IMR-90 (cell line): ENCODE measurements around the gene SARS1. TPM values are rescaled to one million over a fixed set of nuclear protein-coding genes. Genes with fewer than 3 reads are reported as not detected.

ENCODE experiments used
- ATAC-seq: fragments of 200-7000 bp; cut with Tn5 transposase; 2 replicates; pipeline ENCODE4 v1.9.1; 2020; ENCODE audit warnings: low read depth, mild to moderate bottlenecking, moderate library complexity
- BruUV-seq: library from RNA; stranded (reverse); fragments of 400-500 nt; replicated peaks from 2 replicates; lab custom pipeline; 2021; lab: Mats Ljungman, UMichigan
- CTCF ChIA-PET: fragments of 300-600 bp; formaldehyde crosslinking; extraction: SDS; loops from one replicate; lab custom pipeline; 2021; ENCODE audit warnings: antibody characterized with exemption; lab: Yijun Ruan, JAX
- POLR2A ChIA-PET: fragments of 300-600 bp; sonication (Branson Sonifier 250); formaldehyde crosslinking; loops from one replicate; lab custom pipeline; 2022; ENCODE audit warnings: antibody characterized with exemption; ENCODE audit not compliant: unreplicated experiment; lab: Charles Lee
- DNase-seq: peaks from one replicate; pipeline ENCODE4 v3.0.0; 2013
- H2AFZ ChIP-seq: replicated peaks from 2 replicates; pipeline ENCODE3; 2013; ENCODE audit warnings: low read length, mild to moderate bottlenecking; ENCODE audit not compliant: poor library complexity
- H2AK5ac ChIP-seq: 2 replicates; pipeline ENCODE4 v1.6.1; 2013; ENCODE audit warnings: low read depth, low read length, inconsistent platforms
- H2AK9ac ChIP-seq: replicated peaks from 2 replicates; pipeline ENCODE3; 2013; ENCODE audit warnings: mild to moderate bottlenecking, low read depth, low read length, moderate library complexity; ENCODE audit not compliant: poor library complexity
- H2BK120ac ChIP-seq: 2 replicates; pipeline ENCODE4 v1.6.1; 2013; ENCODE audit warnings: low read depth, low read length, inconsistent platforms
- H2BK15ac ChIP-seq: 3 replicates; pipeline ENCODE4 v1.6.1; 2013; ENCODE audit warnings: low read depth, low read length, inconsistent platforms
- H2BK20ac ChIP-seq: 2 replicates; pipeline ENCODE4 v1.6.1; 2013; ENCODE audit warnings: low read depth, mild to moderate bottlenecking, inconsistent platforms, low read length, moderate library complexity
- H2BK5ac ChIP-seq: 2 replicates; pipeline ENCODE4 v1.6.1; 2013; ENCODE audit warnings: mild to moderate bottlenecking, low read depth, low read length, inconsistent platforms; ENCODE audit not compliant: poor library complexity, severe bottlenecking
- H3K14ac ChIP-seq: replicated peaks from 2 replicates; pipeline ENCODE4 v1.6.1; 2013; ENCODE audit warnings: low read depth, low read length, inconsistent platforms
- H3K18ac ChIP-seq: 2 replicates; pipeline ENCODE4 v1.6.1; 2013; ENCODE audit warnings: low read depth, low read length, control low read depth
- H3K23ac ChIP-seq: 2 replicates; pipeline ENCODE4 v1.6.1; 2013; ENCODE audit warnings: low read depth, low read length, inconsistent platforms
- H3K27ac ChIP-seq: 2 replicates; pipeline ENCODE4 v1.5.1; 2013; ENCODE audit warnings: mild to moderate bottlenecking, control low read depth, low read length; ENCODE audit not compliant: insufficient read depth
- H3K27me3 ChIP-seq: 2 replicates; pipeline ENCODE4 v1.6.1; 2013; ENCODE audit warnings: low read length; ENCODE audit not compliant: control insufficient read depth, insufficient read depth
- H3K36me3 ChIP-seq: 2 replicates; pipeline ENCODE4 v1.6.1; 2013; ENCODE audit warnings: low read length, mixed read lengths; ENCODE audit not compliant: control insufficient read depth, insufficient read depth
- H3K4ac ChIP-seq: 2 replicates; pipeline ENCODE4 v1.6.1; 2013; ENCODE audit warnings: low read depth, low read length, inconsistent platforms
- H3K4me1 ChIP-seq: 2 replicates; pipeline ENCODE4 v1.6.1; 2013; ENCODE audit warnings: low read length, mixed read lengths; ENCODE audit not compliant: control insufficient read depth, insufficient read depth
- H3K4me2 ChIP-seq: 2 replicates; pipeline ENCODE4 v1.6.1; 2013; ENCODE audit warnings: low read depth, mild to moderate bottlenecking, control low read depth, low read length, moderate library complexity
- H3K4me3 ChIP-seq: 2 replicates; pipeline ENCODE4 v1.5.1; 2013; ENCODE audit warnings: low read depth, mild to moderate bottlenecking, control low read depth, low read length, moderate library complexity; ENCODE audit not compliant: insufficient read depth
- H3K56ac ChIP-seq: 2 replicates; pipeline ENCODE4 v1.6.1; 2013; ENCODE audit warnings: low read length, inconsistent platforms; ENCODE audit not compliant: insufficient read depth; ENCODE audit errors: extremely low read depth
- H3K79me1 ChIP-seq, 2 experiments: 2 replicates each; pipeline ENCODE4 v1.6.1; 2013; ENCODE audit warnings: low read length in 2 of 2, inconsistent platforms in 1 of 2, low read depth in 1 of 2
- H3K9ac ChIP-seq: 2 replicates; pipeline ENCODE4 v1.6.1; 2013; ENCODE audit warnings: low read depth, low read length, control low read depth
- H3K9me1 ChIP-seq: 2 replicates; pipeline ENCODE4 v1.6.1; 2013; ENCODE audit warnings: low read length, inconsistent platforms; ENCODE audit not compliant: insufficient read depth
- H3K9me3 ChIP-seq: 2 replicates; pipeline ENCODE4 v1.6.1; 2013; ENCODE audit warnings: low read length; ENCODE audit not compliant: control insufficient read depth, insufficient read depth
- H4K20me1 ChIP-seq: 2 replicates; pipeline ENCODE4 v1.6.1; 2013; ENCODE audit warnings: low read length, inconsistent platforms; ENCODE audit not compliant: insufficient read depth
- H4K5ac ChIP-seq: 2 replicates; pipeline ENCODE4 v1.6.1; 2013; ENCODE audit warnings: mild to moderate bottlenecking, low read depth, low read length, control low read depth
- H4K8ac ChIP-seq, 2 experiments: 2 replicates each; pipeline ENCODE4 v1.6.1; 2013; ENCODE audit warnings: low read depth in 2 of 2, low read length in 2 of 2, control low read depth in 1 of 2, inconsistent platforms in 1 of 2
- H4K91ac ChIP-seq: 2 replicates; pipeline ENCODE4 v1.6.1; 2013; ENCODE audit warnings: low read depth, low read length, inconsistent platforms; ENCODE audit not compliant: insufficient read depth
- NFE2L2 ChIP-seq: fragments of 150-350 bp; IDR thresholded peaks from 2 replicates; pipeline ENCODE4 v1.6.1; 2016; ENCODE audit warnings: low read depth, mild to moderate bottlenecking, low read length
- WGBS, 2 experiments: methylation state at CpG; one replicate each; pipeline versions ENCODE4 v1.1.5 to v1.1.7; 2013; ENCODE audit warnings: missing lambda C conversion rate in 2 of 2; ENCODE audit not compliant: insufficient read length in 1 of 2; ENCODE audit errors: extremely low coverage in 2 of 2; 5-methylcytosine and 5-hydroxymethylcytosine counted together
- dilution Hi-C: fragments of 300-500 bp; cut with HindIII; formaldehyde crosslinking; loops from one replicate; pipeline ENCODE4 v1.14.3; 2018; ENCODE audit warnings: low sequenced_read_pairs; ENCODE audit not compliant: unreplicated experiment
- in situ Hi-C: fragments of 300-500 bp; cut with MboI; formaldehyde crosslinking; loops from 3 replicates; pipeline ENCODE4 v1.14.3; 2019; ENCODE audit warnings: low sequenced_read_pairs, inconsistent platforms, mixed read lengths
- intact Hi-C: fragments of 100-400 bp; cut with micrococcal nuclease; formaldehyde crosslinking; loops from 2 replicates; pipeline ENCODE4 v1.10.0; 2022
- polyA plus RNA-seq, 3 experiments: library from polyadenylated mRNA; depleted of rRNA; stranded (reverse); fragments of >200 nt; gene quantifications; 2 replicates each; pipeline ENCODE4 v1.2.3, GENCODE V29; 2012; ENCODE audit warnings: low replicate concordance in 1 of 3
- total RNA-seq: library from RNA; depleted of rRNA; stranded (reverse); fragments of >200 nt; gene quantifications from 2 replicates; pipeline ENCODE4 v1.2.3, GENCODE V29; 2012
- TF ChIP-seq, protein P1 (sequence below): conservative IDR thresholded peaks from 2 replicates; pipeline ENCODE4 v1.5.1; 2012; ENCODE audit warnings: mild to moderate bottlenecking, low read depth, low read length, improper control_type of control experiment

SARS1 gene
- total and polyA plus RNA-seq, 2 of the 4 experiments (the other 2 are of a cell fraction) = 231 to 348 TPM

- H3K4ac ChIP-seq = peak overlapping the region; percentile 72
- peak overlapping the region; percentile 27; the same call in 1 of the 2 replicates for H2BK20ac ChIP-seq
- H3K9me3 ChIP-seq = no peaks in the 10 kb centered on the region
- no peak overlapping the region for H3K4me3 ChIP-seq
- peak overlapping the region; percentile 2; the same call in 1 of the 2 replicates for H4K5ac ChIP-seq
- peak overlapping the region; percentile 43; the same call in 1 of the 3 replicates for H2BK15ac ChIP-seq
- no peak overlapping the region for H2BK5ac ChIP-seq
- peaks cover 16% of the 10 kb centered on the region; the same call in 1 of the 2 replicates for H3K4me1 ChIP-seq
- in situ Hi-C loops (no loop called here), dilution Hi-C loops (no loop called here), intact Hi-C loops (no loop called here)
- H4K20me1 ChIP-seq = no peaks in the 10 kb centered on the region
- peak overlapping the region; percentile 53; the same call in 1 of the 2 replicates for H2AK5ac ChIP-seq
- H3K27me3 ChIP-seq = no peaks in the 10 kb centered on the region
- TF ChIP-seq NFE2L2 = peak; percentile 69
- TF ChIP-seq, protein P1, sequence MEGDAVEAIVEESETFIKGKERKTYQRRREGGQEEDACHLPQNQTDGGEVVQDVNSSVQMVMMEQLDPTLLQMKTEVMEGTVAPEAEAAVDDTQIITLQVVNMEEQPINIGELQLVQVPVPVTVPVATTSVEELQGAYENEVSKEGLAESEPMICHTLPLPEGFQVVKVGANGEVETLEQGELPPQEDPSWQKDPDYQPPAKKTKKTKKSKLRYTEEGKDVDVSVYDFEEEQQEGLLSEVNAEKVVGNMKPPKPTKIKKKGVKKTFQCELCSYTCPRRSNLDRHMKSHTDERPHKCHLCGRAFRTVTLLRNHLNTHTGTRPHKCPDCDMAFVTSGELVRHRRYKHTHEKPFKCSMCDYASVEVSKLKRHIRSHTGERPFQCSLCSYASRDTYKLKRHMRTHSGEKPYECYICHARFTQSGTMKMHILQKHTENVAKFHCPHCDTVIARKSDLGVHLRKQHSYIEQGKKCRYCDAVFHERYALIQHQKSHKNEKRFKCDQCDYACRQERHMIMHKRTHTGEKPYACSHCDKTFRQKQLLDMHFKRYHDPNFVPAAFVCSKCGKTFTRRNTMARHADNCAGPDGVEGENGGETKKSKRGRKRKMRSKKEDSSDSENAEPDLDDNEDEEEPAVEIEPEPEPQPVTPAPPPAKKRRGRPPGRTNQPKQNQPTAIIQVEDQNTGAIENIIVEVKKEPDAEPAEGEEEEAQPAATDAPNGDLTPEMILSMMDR = no peak
- H3K14ac ChIP-seq = peak overlapping the region; percentile 64
- H4K8ac ChIP-seq = peak overlapping the region in 1 of 2 experiments; percentile 84; a peak in 1 of 4 replicates
- ChIA-PET CTCF (no interaction called here), POLR2A (no interaction called here)
- peak; percentile 6 for ATAC-seq
- peak overlapping the region; percentile 56 for H4K91ac ChIP-seq
- peak overlapping the region; percentile 86 for H2AFZ ChIP-seq
- no peak for DNase-seq
- H3K4me2 ChIP-seq = no peak overlapping the region
- H3K36me3 ChIP-seq = no peaks in the 10 kb centered on the region
- H3K18ac ChIP-seq = no peak overlapping the region; the same call in 1 of the 2 replicates
- H3K9me1 ChIP-seq = peaks cover 11% of the 10 kb centered on the region; the same call in 1 of the 2 replicates
- H3K9ac ChIP-seq = no peak overlapping the region
- H3K27ac ChIP-seq = peak overlapping the region; percentile 36; the same call in 1 of the 2 replicates
- WGBS, 2 experiments = 82% methylated on average over 3 of the region's 5 CpGs; no CpG with 5 or more reads in 1 of the 2 experiments
- peak overlapping the region; percentile 44 for H2AK9ac ChIP-seq
- no peaks in the 10 kb centered on the region for H3K79me1 ChIP-seq
- H2BK120ac ChIP-seq = peak overlapping the region; percentile 64
- H3K23ac ChIP-seq = peak overlapping the region; percentile 11; the same call in 1 of the 2 replicates
- H3K56ac ChIP-seq = no peak overlapping the region
- no TSS peak for BruUV-seq
Measured at GRCh38 chr1:109185990-109186732, 27.6 kb upstream of the SARS1 start.
